Karpas-422 (cell line): ENCODE results near the gene ABHD2. TPM values are rescaled to one million over a fixed set of nuclear protein-coding genes. Genes with fewer than 3 reads are reported as not detected.

Experiments
- DNase-seq: peaks from one replicate; pipeline ENCODE4 v3.0.0-alpha.2; 2015
- H2AFZ ChIP-seq: fragments of 200-600 bp; sonication (generic); 2 replicates; pipeline ENCODE4 v1.6.1; 2014; ENCODE audit warnings: antibody characterized with exemption, low read length, mixed read lengths
- H3K27ac ChIP-seq: fragments of 200-600 bp; sonication (generic); 2 replicates; pipeline ENCODE4 v1.5.1; 2014; ENCODE audit warnings: mild to moderate bottlenecking, low read length, moderate library complexity
- H3K27me3 ChIP-seq: fragments of 200-600 bp; sonication (generic); 2 replicates; pipeline ENCODE4 v1.6.1; 2014; ENCODE audit warnings: low read length, mixed read lengths
- H3K36me3 ChIP-seq: fragments of 200-600 bp; sonication (generic); 2 replicates; pipeline ENCODE4 v1.6.1; 2014; ENCODE audit warnings: low read length, mixed read lengths; ENCODE audit not compliant: insufficient read depth
- H3K4me1 ChIP-seq: fragments of 200-600 bp; sonication (generic); 2 replicates; pipeline ENCODE4 v1.6.1; 2014; ENCODE audit warnings: mild to moderate bottlenecking, low read length, mixed read lengths
- H3K4me2 ChIP-seq: fragments of 200-600 bp; sonication (generic); 2 replicates; pipeline ENCODE4 v1.6.1; 2014; ENCODE audit warnings: low read length, low read depth, mild to moderate bottlenecking; ENCODE audit not compliant: poor library complexity, severe bottlenecking
- H3K4me3 ChIP-seq: fragments of 200-600 bp; sonication (generic); 2 replicates; pipeline ENCODE4 v1.5.1; 2014; ENCODE audit warnings: mild to moderate bottlenecking, antibody characterized with exemption, low read length, mixed read lengths
- H3K79me2 ChIP-seq: fragments of 200-600 bp; sonication (generic); 2 replicates; pipeline ENCODE4 v1.6.1; 2014; ENCODE audit warnings: mild to moderate bottlenecking, low read length, mixed read lengths
- H3K9ac ChIP-seq: fragments of 200-600 bp; sonication (generic); 2 replicates; pipeline ENCODE4 v1.6.0; 2014; ENCODE audit warnings: low read length
- H3K9me2 ChIP-seq: fragments of 200-600 bp; sonication (generic), shearing (Covaris generic); replicated peaks from 2 replicates; pipeline ENCODE4 v1.6.0; 2014; ENCODE audit warnings: mild to moderate bottlenecking, low read length, moderate library complexity; ENCODE audit not compliant: insufficient read depth
- H3K9me3 ChIP-seq: fragments of 300-700, 200-600 bp; sonication (generic); 2 replicates; pipeline ENCODE4 v1.6.1; 2014; ENCODE audit warnings: low read length, mixed read lengths
- H4K20me1 ChIP-seq: fragments of 200-600 bp; sonication (generic); 2 replicates; pipeline ENCODE4 v1.6.1; 2014; ENCODE audit warnings: mild to moderate bottlenecking, antibody characterized with exemption, low read length, low read depth; ENCODE audit not compliant: insufficient read depth
- total RNA-seq: library from RNA; depleted of rRNA; stranded (reverse); fragments of >200 nt; shearing (Covaris generic); gene quantifications from 2 replicates; pipeline ENCODE4 v1.2.3, GENCODE V29; 2014; ENCODE audit warnings: low replicate concordance

Gene ABHD2
- total RNA-seq, 1 experiment from 2014 or later = 43.6 TPM

DNA sequence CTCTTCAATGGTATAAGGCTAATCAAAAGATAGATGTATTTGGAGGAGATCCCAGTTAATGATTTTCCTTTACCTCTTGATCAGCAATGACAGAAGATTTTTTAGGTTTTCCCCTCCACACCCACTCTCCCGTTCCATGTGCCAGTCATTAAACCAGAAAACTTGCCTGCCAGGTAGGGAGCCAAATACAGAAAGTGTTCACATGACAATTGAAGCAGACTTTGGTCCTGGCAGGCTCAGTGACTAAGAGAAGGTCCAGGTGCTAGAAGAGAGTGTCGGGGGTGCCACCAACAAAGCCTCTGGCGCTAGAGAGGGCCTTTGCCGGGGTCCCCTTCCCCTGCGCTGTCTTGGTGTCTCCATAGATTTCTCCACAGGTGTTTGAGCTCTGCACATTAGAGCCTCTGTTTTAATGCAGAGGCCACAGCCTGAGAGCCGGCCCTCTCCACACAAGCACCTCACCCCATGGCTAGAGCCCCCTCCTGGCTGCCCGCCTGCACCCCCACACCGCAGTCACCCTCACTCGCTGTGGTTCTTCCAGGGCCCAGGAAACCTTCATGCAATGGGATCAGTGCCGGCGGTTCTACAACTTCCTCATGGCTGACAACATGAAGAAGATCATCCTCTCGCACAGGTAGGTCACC lies 96.8 kb downstream of the ABHD2 start:
- Histone ChIP-seq H4K20me1 (no peaks in the 10 kb centered on the region), H3K27ac (no peak overlapping the region), H3K9me2 (no peaks in the 10 kb centered on the region), H3K27me3 (no peaks in the 10 kb centered on the region), H3K4me1 (no peaks in the 10 kb centered on the region), H3K4me2 (no peak overlapping the region), H3K79me2 (no peaks in the 10 kb centered on the region), H3K9ac (no peak overlapping the region), H2AFZ (no peak overlapping the region), H3K4me3 (no peak overlapping the region), H3K9me3 (no peaks in the 10 kb centered on the region), H3K36me3 (no peaks in the 10 kb centered on the region)
- DNase-seq = no peak

DNA sequence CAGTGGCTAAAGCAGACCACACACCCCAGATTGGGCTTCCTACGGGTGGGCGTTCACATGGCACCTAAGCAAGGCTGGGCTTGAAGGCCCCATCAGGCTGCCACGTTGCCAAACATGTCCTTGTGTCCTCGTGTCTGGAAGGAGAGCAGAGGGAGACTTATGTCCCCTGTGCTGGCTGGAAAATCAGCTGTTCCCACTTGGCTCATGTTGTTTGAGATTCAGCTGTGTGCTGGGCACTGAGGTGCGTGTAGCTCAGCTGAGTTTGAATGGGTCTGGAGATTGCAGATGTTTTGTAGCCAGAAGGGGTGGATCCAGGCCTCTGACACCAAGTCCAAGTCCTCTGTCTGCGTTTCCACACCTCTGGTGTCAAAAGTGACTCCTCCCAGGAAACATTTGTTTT lies 98.5 kb downstream of the ABHD2 start:
- no peak for DNase-seq
- Histone ChIP-seq H3K79me2 (no peaks in the 10 kb centered on the region), H3K36me3 (no peaks in the 10 kb centered on the region), H3K9me2 (no peaks in the 10 kb centered on the region), H4K20me1 (no peaks in the 10 kb centered on the region), H3K27ac (no peak overlapping the region), H3K4me3 (no peak overlapping the region), H3K4me1 (no peaks in the 10 kb centered on the region), H3K9ac (no peak overlapping the region), H3K4me2 (no peak overlapping the region), H3K9me3 (no peaks in the 10 kb centered on the region), H3K27me3 (no peaks in the 10 kb centered on the region), H2AFZ (no peak overlapping the region)

DNA sequence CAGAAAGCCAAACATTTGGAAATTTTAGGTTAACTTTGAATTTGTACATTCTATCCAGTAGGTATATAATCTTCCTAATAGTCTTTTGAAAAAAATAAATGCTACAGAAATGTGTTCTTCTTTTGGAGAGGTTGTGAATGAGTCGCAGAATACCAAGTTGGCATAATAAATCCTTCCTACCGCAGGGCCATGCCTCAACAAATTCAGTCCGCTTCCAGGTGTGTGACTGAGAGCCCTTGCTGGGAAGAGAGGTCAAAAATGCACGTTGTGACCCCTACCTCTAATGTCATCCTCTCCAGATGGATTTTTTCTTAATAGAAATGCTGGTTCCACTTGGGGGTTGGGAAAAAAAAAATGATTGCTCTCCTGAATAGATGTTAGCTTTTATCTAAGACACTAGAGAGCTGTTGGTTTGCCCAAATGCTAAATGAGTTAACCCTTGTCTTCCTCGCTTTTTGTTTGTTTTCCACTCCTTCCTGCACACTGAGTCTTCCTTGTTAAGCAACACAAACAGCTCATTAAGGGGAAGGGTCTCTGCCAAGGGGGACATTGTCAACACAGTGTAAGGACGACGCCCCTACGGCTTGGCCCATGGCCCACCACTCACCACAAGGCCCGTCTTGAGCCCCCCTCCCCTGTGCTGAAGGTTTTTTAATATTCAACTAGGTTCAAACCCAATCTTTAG lies 99.2 kb downstream of the ABHD2 start:
- no peak for DNase-seq
- Histone ChIP-seq H3K9me3 (no peaks in the 10 kb centered on the region), H3K4me1 (no peaks in the 10 kb centered on the region), H3K36me3 (peaks cover 2% of the 10 kb centered on the region; the same call in 1 of the 2 replicates), H3K9ac (no peak overlapping the region), H3K27ac (no peak overlapping the region), H2AFZ (no peak overlapping the region), H3K27me3 (no peaks in the 10 kb centered on the region), H3K4me2 (no peak overlapping the region), H3K9me2 (no peaks in the 10 kb centered on the region), H3K4me3 (no peak overlapping the region), H4K20me1 (no peaks in the 10 kb centered on the region), H3K79me2 (no peaks in the 10 kb centered on the region)

DNA sequence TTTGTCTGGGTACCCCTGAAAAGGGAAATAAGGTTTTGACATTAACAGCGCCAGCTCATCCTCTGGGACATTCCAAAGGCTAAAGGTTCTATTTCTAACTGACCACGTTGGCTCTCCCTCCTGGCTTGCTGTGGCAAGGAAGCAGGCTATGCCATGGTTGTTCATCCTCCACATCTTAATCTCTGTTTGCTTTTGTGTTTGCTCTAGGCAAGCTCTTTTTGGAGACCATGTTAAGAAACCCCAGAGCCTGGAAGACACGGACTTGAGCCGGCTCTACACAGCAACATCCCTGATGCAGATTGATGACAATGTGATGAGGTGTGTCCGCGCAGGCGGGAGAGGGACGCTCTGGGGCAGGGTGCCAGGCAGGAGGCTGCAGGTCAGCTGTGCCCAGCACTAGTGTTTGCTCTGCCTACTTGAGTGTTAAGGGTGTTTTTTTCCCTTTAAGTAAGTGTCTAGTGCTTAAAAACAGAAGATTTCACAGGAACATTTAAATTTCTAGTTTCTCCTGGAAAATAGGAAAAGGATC lies 99.8 kb downstream of the ABHD2 start:
- no peaks in the 10 kb centered on the region for H3K9me3 ChIP-seq
- H3K79me2 ChIP-seq = no peaks in the 10 kb centered on the region
- H3K27ac ChIP-seq = no peak overlapping the region
- H3K27me3 ChIP-seq = no peaks in the 10 kb centered on the region
- no peak overlapping the region for H3K9ac ChIP-seq
- no peaks in the 10 kb centered on the region for H3K4me1 ChIP-seq
- DNase-seq = no peak
- no peaks in the 10 kb centered on the region for H4K20me1 ChIP-seq
- H2AFZ ChIP-seq = no peak overlapping the region
- no peak overlapping the region for H3K4me2 ChIP-seq
- H3K9me2 ChIP-seq = no peaks in the 10 kb centered on the region
- peaks cover 2% of the 10 kb centered on the region; the same call in 1 of the 2 replicates for H3K36me3 ChIP-seq
- H3K4me3 ChIP-seq = no peak overlapping the region

DNA sequence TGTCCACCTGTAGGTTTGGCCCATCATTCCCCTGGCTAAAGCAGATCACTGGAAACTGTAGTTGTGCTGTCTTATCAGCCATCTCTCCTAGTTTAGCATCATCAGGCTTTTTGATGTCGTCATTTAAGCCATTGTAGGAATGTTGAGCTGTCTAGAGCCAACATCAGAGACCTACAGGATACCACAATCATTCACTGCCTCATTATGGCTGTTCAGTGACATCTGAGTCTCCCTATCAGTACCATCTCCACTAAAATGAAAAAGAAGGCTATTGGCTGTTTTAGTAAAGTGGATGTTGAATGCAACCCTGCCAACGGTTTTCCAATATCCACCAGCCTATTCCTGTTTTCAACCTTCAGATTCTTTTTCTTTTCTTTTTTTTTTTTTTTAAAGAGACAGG lies 103.9 kb downstream of the ABHD2 start:
- no peak overlapping the region for H3K4me2 ChIP-seq
- no peak overlapping the region for H3K4me3 ChIP-seq
- H3K79me2 ChIP-seq = no peaks in the 10 kb centered on the region
- no peaks in the 10 kb centered on the region for H3K27me3 ChIP-seq
- H3K9me3 ChIP-seq = no peaks in the 10 kb centered on the region
- H4K20me1 ChIP-seq = no peaks in the 10 kb centered on the region
- peaks cover 6% of the 10 kb centered on the region for H3K4me1 ChIP-seq
- no peak for DNase-seq
- no peaks in the 10 kb centered on the region for H3K9me2 ChIP-seq
- H2AFZ ChIP-seq = no peak overlapping the region
- peaks cover 2% of the 10 kb centered on the region; the same call in 1 of the 2 replicates for H3K36me3 ChIP-seq
- H3K27ac ChIP-seq = no peak overlapping the region
- H3K9ac ChIP-seq = no peak overlapping the region

DNA sequence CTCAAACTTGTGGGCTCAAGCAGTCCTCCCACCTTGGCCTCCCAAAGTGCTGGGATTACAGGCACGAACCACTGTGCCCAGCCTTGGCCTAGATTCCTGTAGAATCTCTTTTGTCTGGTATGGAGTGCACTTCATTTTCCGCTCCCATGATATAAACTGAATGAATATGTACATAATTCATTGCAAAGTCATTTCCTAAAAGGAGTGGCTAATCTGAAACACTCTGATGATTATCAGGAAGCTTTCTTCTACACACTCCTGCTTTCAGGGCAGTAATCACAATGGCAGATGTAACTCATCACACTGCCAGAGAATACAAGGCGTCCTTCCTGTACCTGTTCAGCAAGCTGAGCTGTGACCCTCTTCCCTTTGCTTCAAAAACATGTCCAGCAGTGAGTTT lies 104.5 kb downstream of the ABHD2 start:
- Histone ChIP-seq H3K9me3 (no peaks in the 10 kb centered on the region), H3K79me2 (no peaks in the 10 kb centered on the region), H3K4me2 (no peak overlapping the region), H3K4me3 (no peak overlapping the region), H3K36me3 (peaks cover 2% of the 10 kb centered on the region; the same call in 1 of the 2 replicates), H3K4me1 (peaks cover 12% of the 10 kb centered on the region), H3K27me3 (no peaks in the 10 kb centered on the region), H2AFZ (no peak overlapping the region), H3K9ac (no peak overlapping the region), H4K20me1 (no peaks in the 10 kb centered on the region), H3K27ac (no peak overlapping the region), H3K9me2 (no peaks in the 10 kb centered on the region)
- DNase-seq = no peak

DNA sequence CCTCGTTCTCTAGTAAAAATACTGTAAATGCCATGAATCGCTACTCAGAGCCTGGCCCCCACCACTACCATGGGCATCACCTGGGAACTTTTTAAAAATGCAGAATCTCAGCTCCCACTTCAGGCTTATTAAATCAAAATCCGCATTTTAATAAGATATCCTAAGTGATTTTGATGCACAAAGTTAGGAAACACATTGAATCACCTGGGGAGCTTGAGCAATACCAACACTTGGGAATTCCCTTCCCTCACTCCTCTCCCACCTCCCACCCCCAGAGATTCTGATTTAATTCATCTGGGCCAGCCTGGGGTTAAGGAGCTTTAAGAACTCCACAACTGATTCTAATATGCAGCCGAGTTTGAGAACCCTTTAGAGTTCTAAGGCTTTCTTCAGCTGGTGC lies 106.4 kb downstream of the ABHD2 start:
- Histone ChIP-seq H4K20me1 (no peaks in the 10 kb centered on the region), H3K4me2 (no peak overlapping the region), H3K36me3 (peaks cover 2% of the 10 kb centered on the region; the same call in 1 of the 2 replicates), H3K4me1 (peaks cover 20% of the 10 kb centered on the region), H2AFZ (no peak overlapping the region), H3K4me3 (no peak overlapping the region), H3K79me2 (no peaks in the 10 kb centered on the region), H3K27ac (no peak overlapping the region), H3K27me3 (no peaks in the 10 kb centered on the region), H3K9me2 (no peaks in the 10 kb centered on the region), H3K9ac (no peak overlapping the region), H3K9me3 (no peaks in the 10 kb centered on the region)
- no peak for DNase-seq

DNA sequence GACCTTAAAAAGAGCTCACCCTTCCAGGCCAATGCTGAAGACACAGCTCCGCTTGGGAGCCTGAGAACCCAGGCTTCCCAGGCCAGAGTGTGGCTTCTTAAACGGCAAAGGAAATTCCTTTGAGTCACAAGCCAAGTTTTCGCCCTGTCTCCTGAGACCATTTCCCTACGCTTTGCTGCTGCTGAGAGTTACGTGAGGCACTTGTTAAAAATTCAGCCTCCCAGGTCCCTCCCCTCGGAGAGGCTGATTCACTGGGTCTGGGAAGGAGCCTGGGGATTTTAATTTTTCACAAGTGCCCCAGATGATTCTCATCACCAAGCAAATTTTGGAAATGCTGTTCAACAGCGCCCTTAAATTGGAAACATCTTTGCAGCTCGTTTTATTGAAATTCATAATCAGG lies 107.6 kb downstream of the ABHD2 start:
- H3K4me2 ChIP-seq = no peak overlapping the region
- no peak overlapping the region for H3K27ac ChIP-seq
- no peak overlapping the region for H2AFZ ChIP-seq
- no peaks in the 10 kb centered on the region for H4K20me1 ChIP-seq
- peaks cover 2% of the 10 kb centered on the region; the same call in 1 of the 2 replicates for H3K36me3 ChIP-seq
- no peaks in the 10 kb centered on the region for H3K9me2 ChIP-seq
- H3K9me3 ChIP-seq = no peaks in the 10 kb centered on the region
- no peak overlapping the region for H3K9ac ChIP-seq
- H3K4me1 ChIP-seq = peaks cover 20% of the 10 kb centered on the region
- no peaks in the 10 kb centered on the region for H3K27me3 ChIP-seq
- H3K79me2 ChIP-seq = no peaks in the 10 kb centered on the region
- no peak for DNase-seq
- H3K4me3 ChIP-seq = no peak overlapping the region
